Esophagus muscularis mucosa (tissue), 4 donors: ENCODE data around the gene NPRL2. TPM values are rescaled to one million over a fixed set of nuclear protein-coding genes. Genes with fewer than 3 reads are reported as not detected.

Experiments used
- DNase-seq: peaks from one replicate; pipeline ENCODE4 v3.0.0-alpha.2; 2017; ENCODE audit errors: extremely low spot score
- H3K27ac ChIP-seq, 4 donors: fragments of 200-600 bp; sonication (generic); replicated peaks in 1 of 4; 1 replicate in 3 of 4; 2 replicates in 1 of 4; pipeline ENCODE4 v1.5.1; 2016 to 2019; ENCODE audit warnings: mild to moderate bottlenecking in 1 of 4
- H3K27me3 ChIP-seq, 4 donors: fragments of 200-600 bp; sonication (generic); one replicate each; pipeline versions ENCODE4 v1.5.1 to v1.6.0; 2016 to 2019
- H3K36me3 ChIP-seq, 4 donors: fragments of 200-600 bp; sonication (generic); one replicate each; pipeline ENCODE4 v1.5.1; 2016 to 2019
- H3K4me1 ChIP-seq, 4 donors: fragments of 200-600 bp; sonication (generic); one replicate each; pipeline ENCODE4 v1.5.1; 2016 to 2019
- H3K4me3 ChIP-seq, 4 donors: fragments of 200-600 bp; sonication (generic); 1 replicate in 2 of 4; 2 replicates in 2 of 4; pipeline ENCODE4 v1.5.1; 2016 to 2019; ENCODE audit warnings: mild to moderate bottlenecking in 4 of 4, moderate library complexity in 1 of 4
- H3K9me3 ChIP-seq, 4 donors: fragments of 200-600 bp; sonication (generic); 1 replicate in 3 of 4; 2 replicates in 1 of 4; pipeline ENCODE4 v1.5.1; 2016 to 2019
- CTCF ChIP-seq, 3 experiments: fragments of 200-600 bp in 2 of 3; fragments of 450-650 bp in 1 of 3; sonication (generic) in 2 of 3; IDR thresholded peaks; one replicate each; pipeline ENCODE4 v1.5.1; 2017 to 2019; ENCODE audit warnings: antibody characterized with exemption in 3 of 3, mild to moderate bottlenecking in 2 of 3, moderate library complexity in 1 of 3
- EP300 ChIP-seq: sonication (generic); formaldehyde crosslinking; IDR thresholded peaks from one replicate; pipeline ENCODE4 v1.6.1; 2017; ENCODE audit warnings: antibody characterized with exemption
- POLR2A ChIP-seq: fragments of 450-650 bp; IDR thresholded peaks from one replicate; pipeline ENCODE4 v1.6.1; 2017; ENCODE audit warnings: antibody characterized with exemption, moderate library complexity, mild to moderate bottlenecking, low read depth
- POLR2AphosphoS5 ChIP-seq, 2 donors: sonication (generic); formaldehyde crosslinking; IDR thresholded peaks; one replicate each; pipeline ENCODE4 v1.6.1; 2017; ENCODE audit warnings: antibody characterized with exemption in 2 of 2
- WGBS: methylation state at CpG from one replicate; pipeline ENCODE4 v1.1.5; 2018; 5-methylcytosine and 5-hydroxymethylcytosine counted together
- intact Hi-C: fragments of 100-400 bp; cut with DNase I; formaldehyde crosslinking; loops from one replicate; pipeline ENCODE4 v1.15.1; 2023
- total RNA-seq, 4 donors: library from RNA; depleted of rRNA; stranded (reverse); fragments of >200 nt; gene quantifications; one replicate each; pipeline versions ENCODE4 v1.1.0 to v1.2.1, GENCODE V29; 2016

Gene NPRL2
- total RNA-seq, 4 donors from 2014 or later: 10.4 to 16.7 (median 14.2) TPM

- Histone ChIP-seq H3K27me3 (no peaks in the 10 kb centered on the region), H3K4me1 (peaks cover 51 to 83% (median 63%) of the 10 kb centered on the region in 4 donors), H3K27ac (no peak overlapping the region), H3K36me3 (peaks cover 14 to 66% (median 46%) of the 10 kb centered on the region in 4 donors), H3K9me3 (no peaks in the 10 kb centered on the region), H3K4me3 (no peak overlapping the region)
- WGBS: 21% methylated on average over 2 of the region's 2 CpGs
- intact Hi-C loops: no loop called here
- DNase-seq: no peak
- TF ChIP-seq CTCF (IDR thresholded peaks at IDR 0.05) (no peak), EP300 (no peak), POLR2AphosphoS5 (IDR thresholded peaks at IDR 0.05) (no peak), POLR2A (no peak)
These were observed 2.2 kb upstream of the NPRL2 start for GRCh38 chr3:50352781-50353180.

- WGBS: 53% methylated on average over 11 of the region's 11 CpGs
- no peak for DNase-seq
- peak overlapping the region; percentile 71 to 97 (median 74) for H3K4me3 ChIP-seq
- intact Hi-C loops: no loop called here
- peak overlapping the region; percentile 87 to 96 (median 91) for H3K27ac ChIP-seq
- no peaks in the 10 kb centered on the region for H3K9me3 ChIP-seq
- TF ChIP-seq POLR2A: no peak
- no peak for TF ChIP-seq EP300
- H3K4me1 ChIP-seq: peaks cover 46 to 74% (median 56%) of the 10 kb centered on the region in 4 donors
- H3K36me3 ChIP-seq: peaks cover 14 to 57% (median 48%) of the 10 kb centered on the region in 4 donors
- no peaks in the 10 kb centered on the region for H3K27me3 ChIP-seq
These were observed 735 bp upstream of the NPRL2 start for GRCh38 chr3:50351323-50351697.

GRCh38 chr3:50350213-50350526, 405 bp downstream of the NPRL2 start:
- 13% methylated on average over 4 of the region's 7 CpGs for WGBS
- no peak for TF ChIP-seq CTCF (IDR thresholded peaks at IDR 0.05)
- TF ChIP-seq EP300: no peak
- no peak for TF ChIP-seq POLR2AphosphoS5 (IDR thresholded peaks at IDR 0.05)
- TF ChIP-seq POLR2A: no peak
- Histone ChIP-seq H3K4me3 (peak overlapping the region; percentile 71 to 97 (median 74)), H3K36me3 (peaks cover 14 to 46% (median 39%) of the 10 kb centered on the region in 4 donors), H3K4me1 (peaks cover 43 to 74% (median 55%) of the 10 kb centered on the region in 4 donors), H3K27ac (peak overlapping the region; percentile 87 to 96 (median 91)), H3K27me3 (peaks cover 0 to 3% (median 0%) of the 10 kb centered on the region in 4 donors), H3K9me3 (no peaks in the 10 kb centered on the region)
- intact Hi-C loops: no loop called here
- DNase-seq: no peak

- H3K4me3 ChIP-seq: no peak overlapping the region
- WGBS: 23% methylated on average over 13 of the region's 14 CpGs
These were observed 3.3 kb downstream of the NPRL2 start for GRCh38 chr3:50347187-50347813.

More at GRCh38 chr3:50347187-50347813, 3.3 kb downstream of the NPRL2 start:
- intact Hi-C loops: loop anchor here (2.0 kb wide), 1 partner anchor 196 kb away; no protein-coding TSS in a partner anchor
- Histone ChIP-seq H3K4me1 (peaks cover 42 to 57% (median 55%) of the 10 kb centered on the region in 4 donors), H3K27me3 (peaks cover 0 to 3% (median 0%) of the 10 kb centered on the region in 4 donors), H3K36me3 (peaks cover 0 to 20% (median 13%) of the 10 kb centered on the region in 4 donors), H3K9me3 (no peaks in the 10 kb centered on the region), H3K27ac (peak overlapping the region in 1 of 4 donors; percentile 60)
- no peak for DNase-seq
- TF ChIP-seq POLR2AphosphoS5 (IDR thresholded peaks at IDR 0.05): no peak
- peak; percentile 50 to 54 (median 52) for TF ChIP-seq CTCF (IDR thresholded peaks at IDR 0.05)
- no peak for TF ChIP-seq EP300
